Measurements from ENCODE around the gene NAPEPLD.
"Not testable (repeated sequence)": the region's sequence is repeated elsewhere in the genome, so short reads cannot be mapped to it uniquely, and the experiment has no call there.

NAPEPLD gene

GRCh38 chr7:103095558-103095957 is 53.3 kb downstream of the NAPEPLD start:
- H2BK120ac ChIP-seq (ENCODE audit: low read depth, low read length); H3K23ac ChIP-seq (ENCODE audit: low read depth, low read length, poor library complexity); H3K4me2 ChIP-seq (ENCODE audit: insufficient read depth, low read length, poor library complexity, severe bottlenecking); H2BK5ac ChIP-seq (ENCODE audit: low read length); H3K27me3 ChIP-seq (ENCODE audit: control insufficient read depth in 3 of 3, insufficient read depth in 3 of 3, low read depth in 1 of 3, low read length in 3 of 3); H2BK12ac ChIP-seq (ENCODE audit: low read length); H2BK15ac ChIP-seq (ENCODE audit: low read length); H3K14ac ChIP-seq (ENCODE audit: low read length); H2AFZ ChIP-seq (ENCODE audit: low read length); DNase-seq (ENCODE audit: low spot score); H3K4ac ChIP-seq (ENCODE audit: low read length); H3K27ac ChIP-seq (replicated peaks; ENCODE audit: low read length); H3K9ac ChIP-seq (ENCODE audit: low read depth, low read length, poor library complexity); H3K18ac ChIP-seq (ENCODE audit: low read length); H2AK5ac ChIP-seq (ENCODE audit: low read depth, low read length); H3K4me3 ChIP-seq (ENCODE audit: low read length in 2 of 2); H3K79me1 ChIP-seq (ENCODE audit: low read depth, low read length); H3K9me3 ChIP-seq (replicated peaks in 1 of 2; ENCODE audit: control insufficient read depth in 2 of 2, insufficient read depth in 1 of 2, low read depth in 1 of 2, low read length in 2 of 2); H4K8ac ChIP-seq (ENCODE audit: low read depth, low read length); H3K4me1 ChIP-seq (ENCODE audit: control insufficient read depth in 2 of 2, insufficient read depth in 1 of 2, low read depth in 1 of 2, low read length in 2 of 2); H4K91ac ChIP-seq (ENCODE audit: low read depth, low read length, poor library complexity): not testable (repeated sequence)
- peaks cover 8 to 80% of the 10 kb centered on the region in 2 donors for H3K36me3 ChIP-seq (replicated peaks in 1 of 2; ENCODE audit: control insufficient read depth in 2 of 2, insufficient read depth in 2 of 2, low read length in 2 of 2)
- no CpG with 5 or more reads among the region's 2 CpGs for WGBS, 2 donors (ENCODE audit: extremely low coverage in 2 of 2, insufficient read length in 2 of 2, insufficient replicate concordance in 1 of 2)

- Histone ChIP-seq H3K14ac (ENCODE audit: low read length) (no peak overlapping the region), H3K18ac (ENCODE audit: low read length) (no peak overlapping the region), H2BK5ac (ENCODE audit: low read length) (no peak overlapping the region), H4K91ac (ENCODE audit: low read depth, low read length, poor library complexity) (no peak overlapping the region), H3K4ac (ENCODE audit: low read length) (no peak overlapping the region), H2AFZ (ENCODE audit: low read length) (no peak overlapping the region), H3K4me2 (ENCODE audit: insufficient read depth, low read length, poor library complexity, severe bottlenecking) (no peak overlapping the region), H3K79me1 (ENCODE audit: low read depth, low read length) (peaks cover 2% of the 10 kb centered on the region), H3K9ac (ENCODE audit: low read depth, low read length, poor library complexity) (no peak overlapping the region), H3K9me3 (replicated peaks in 1 of 2; ENCODE audit: control insufficient read depth in 2 of 2, insufficient read depth in 1 of 2, low read depth in 1 of 2, low read length in 2 of 2) (peaks cover 0 to 2% of the 10 kb centered on the region in 2 donors), H3K4me3 (ENCODE audit: low read length in 2 of 2) (no peak overlapping the region), H3K36me3 (replicated peaks in 1 of 2; ENCODE audit: control insufficient read depth in 2 of 2, insufficient read depth in 2 of 2, low read length in 2 of 2) (peaks cover 8 to 82% of the 10 kb centered on the region in 2 donors), H3K4me1 (ENCODE audit: control insufficient read depth in 2 of 2, insufficient read depth in 1 of 2, low read depth in 1 of 2, low read length in 2 of 2) (no peaks in the 10 kb centered on the region), H2AK5ac (ENCODE audit: low read depth, low read length) (no peak overlapping the region), H2BK12ac (ENCODE audit: low read length) (no peak overlapping the region), H4K8ac (ENCODE audit: low read depth, low read length) (no peak overlapping the region), H3K27ac (replicated peaks; ENCODE audit: low read length) (no peak overlapping the region), H2BK15ac (ENCODE audit: low read length) (no peak overlapping the region), H3K23ac (ENCODE audit: low read depth, low read length, poor library complexity) (no peak overlapping the region), H3K27me3 (ENCODE audit: control insufficient read depth in 3 of 3, insufficient read depth in 3 of 3, low read depth in 1 of 3, low read length in 3 of 3) (no peaks in the 10 kb centered on the region), H2BK120ac (ENCODE audit: low read depth, low read length) (no peak overlapping the region)
- DNase-seq (ENCODE audit: low spot score): no peak
- no CpG with 5 or more reads among the region's 3 CpGs for WGBS, 2 donors (ENCODE audit: extremely low coverage in 2 of 2, insufficient read length in 2 of 2, insufficient replicate concordance in 1 of 2)
These were observed 54.8 kb downstream of the NAPEPLD start for GRCh38 chr7:103094102-103094501.

GRCh38 chr7:103093429-103093828 is 55.5 kb downstream of the NAPEPLD start:
- H3K23ac ChIP-seq (ENCODE audit: low read depth, low read length, poor library complexity): no peak overlapping the region
- no peak overlapping the region for H3K27ac ChIP-seq (replicated peaks; ENCODE audit: low read length)
- no peak overlapping the region for H3K4me2 ChIP-seq (ENCODE audit: insufficient read depth, low read length, poor library complexity, severe bottlenecking)
- no peaks in the 10 kb centered on the region for H3K4me1 ChIP-seq (ENCODE audit: control insufficient read depth in 2 of 2, insufficient read depth in 1 of 2, low read depth in 1 of 2, low read length in 2 of 2)
- H3K9me3 ChIP-seq (replicated peaks in 1 of 2; ENCODE audit: control insufficient read depth in 2 of 2, insufficient read depth in 1 of 2, low read depth in 1 of 2, low read length in 2 of 2): peaks cover 0 to 2% of the 10 kb centered on the region in 2 donors
- no peak overlapping the region for H3K14ac ChIP-seq (ENCODE audit: low read length)
- H3K18ac ChIP-seq (ENCODE audit: low read length): no peak overlapping the region
- H3K79me1 ChIP-seq (ENCODE audit: low read depth, low read length): peaks cover 2% of the 10 kb centered on the region
- no peak overlapping the region for H4K8ac ChIP-seq (ENCODE audit: low read depth, low read length)
- peaks cover 10 to 89% of the 10 kb centered on the region in 2 donors for H3K36me3 ChIP-seq (replicated peaks in 1 of 2; ENCODE audit: control insufficient read depth in 2 of 2, insufficient read depth in 2 of 2, low read length in 2 of 2)
- H4K91ac ChIP-seq (ENCODE audit: low read depth, low read length, poor library complexity): no peak overlapping the region
- H2BK120ac ChIP-seq (ENCODE audit: low read depth, low read length): no peak overlapping the region
- no peak overlapping the region for H2BK12ac ChIP-seq (ENCODE audit: low read length)
- no peak for DNase-seq (ENCODE audit: low spot score)
- no peak overlapping the region for H2AK5ac ChIP-seq (ENCODE audit: low read depth, low read length)
- H3K27me3 ChIP-seq (ENCODE audit: control insufficient read depth in 3 of 3, insufficient read depth in 3 of 3, low read depth in 1 of 3, low read length in 3 of 3): no peaks in the 10 kb centered on the region
- H3K9ac ChIP-seq (ENCODE audit: low read depth, low read length, poor library complexity): no peak overlapping the region
- WGBS, 2 donors (ENCODE audit: extremely low coverage in 2 of 2, insufficient read length in 2 of 2, insufficient replicate concordance in 1 of 2): no CpG with 5 or more reads among the region's 1 CpG
- H2BK15ac ChIP-seq (ENCODE audit: low read length): no peak overlapping the region
- H3K4ac ChIP-seq (ENCODE audit: low read length): no peak overlapping the region
- H3K4me3 ChIP-seq (ENCODE audit: low read length in 2 of 2): no peak overlapping the region
- H2BK5ac ChIP-seq (ENCODE audit: low read length): no peak overlapping the region
- H2AFZ ChIP-seq (ENCODE audit: low read length): no peak overlapping the region

GRCh38 chr7:103092321-103092720 is 56.6 kb downstream of the NAPEPLD start:
- H2BK5ac ChIP-seq (ENCODE audit: low read length); H3K4ac ChIP-seq (ENCODE audit: low read length); H3K4me1 ChIP-seq (ENCODE audit: control insufficient read depth in 2 of 2, insufficient read depth in 1 of 2, low read depth in 1 of 2, low read length in 2 of 2); H3K79me1 ChIP-seq (ENCODE audit: low read depth, low read length); H3K27ac ChIP-seq (replicated peaks; ENCODE audit: low read length); H3K23ac ChIP-seq (ENCODE audit: low read depth, low read length, poor library complexity); H3K4me2 ChIP-seq (ENCODE audit: insufficient read depth, low read length, poor library complexity, severe bottlenecking); H4K91ac ChIP-seq (ENCODE audit: low read depth, low read length, poor library complexity); H2AK5ac ChIP-seq (ENCODE audit: low read depth, low read length); DNase-seq (ENCODE audit: low spot score); H3K14ac ChIP-seq (ENCODE audit: low read length); H3K27me3 ChIP-seq (ENCODE audit: control insufficient read depth in 3 of 3, insufficient read depth in 3 of 3, low read depth in 1 of 3, low read length in 3 of 3); H3K4me3 ChIP-seq (ENCODE audit: low read length in 2 of 2); H2BK15ac ChIP-seq (ENCODE audit: low read length); H2BK120ac ChIP-seq (ENCODE audit: low read depth, low read length); H2BK12ac ChIP-seq (ENCODE audit: low read length); H3K18ac ChIP-seq (ENCODE audit: low read length); H2AFZ ChIP-seq (ENCODE audit: low read length); H4K8ac ChIP-seq (ENCODE audit: low read depth, low read length); H3K9me3 ChIP-seq (replicated peaks in 1 of 2; ENCODE audit: control insufficient read depth in 2 of 2, insufficient read depth in 1 of 2, low read depth in 1 of 2, low read length in 2 of 2); H3K9ac ChIP-seq (ENCODE audit: low read depth, low read length, poor library complexity): not testable (repeated sequence)
- peaks cover 10 to 91% of the 10 kb centered on the region in 2 donors for H3K36me3 ChIP-seq (replicated peaks in 1 of 2; ENCODE audit: control insufficient read depth in 2 of 2, insufficient read depth in 2 of 2, low read length in 2 of 2)
- WGBS, 2 donors (ENCODE audit: extremely low coverage in 2 of 2, insufficient read length in 2 of 2, insufficient replicate concordance in 1 of 2): no CpG with 5 or more reads among the region's 4 CpGs
